Measurements from ENCODE around the gene PCGF3. TPM values are rescaled to one million over a fixed set of nuclear protein-coding genes. Genes with fewer than 3 reads are reported as not detected.
"Not testable (repeated sequence)": the region's sequence is repeated elsewhere in the genome, so short reads cannot be mapped to it uniquely, and the experiment has no call there.

Gene PCGF3
- total RNA-seq, 1 experiment from 2014 or later: 29.9 TPM

DNA sequence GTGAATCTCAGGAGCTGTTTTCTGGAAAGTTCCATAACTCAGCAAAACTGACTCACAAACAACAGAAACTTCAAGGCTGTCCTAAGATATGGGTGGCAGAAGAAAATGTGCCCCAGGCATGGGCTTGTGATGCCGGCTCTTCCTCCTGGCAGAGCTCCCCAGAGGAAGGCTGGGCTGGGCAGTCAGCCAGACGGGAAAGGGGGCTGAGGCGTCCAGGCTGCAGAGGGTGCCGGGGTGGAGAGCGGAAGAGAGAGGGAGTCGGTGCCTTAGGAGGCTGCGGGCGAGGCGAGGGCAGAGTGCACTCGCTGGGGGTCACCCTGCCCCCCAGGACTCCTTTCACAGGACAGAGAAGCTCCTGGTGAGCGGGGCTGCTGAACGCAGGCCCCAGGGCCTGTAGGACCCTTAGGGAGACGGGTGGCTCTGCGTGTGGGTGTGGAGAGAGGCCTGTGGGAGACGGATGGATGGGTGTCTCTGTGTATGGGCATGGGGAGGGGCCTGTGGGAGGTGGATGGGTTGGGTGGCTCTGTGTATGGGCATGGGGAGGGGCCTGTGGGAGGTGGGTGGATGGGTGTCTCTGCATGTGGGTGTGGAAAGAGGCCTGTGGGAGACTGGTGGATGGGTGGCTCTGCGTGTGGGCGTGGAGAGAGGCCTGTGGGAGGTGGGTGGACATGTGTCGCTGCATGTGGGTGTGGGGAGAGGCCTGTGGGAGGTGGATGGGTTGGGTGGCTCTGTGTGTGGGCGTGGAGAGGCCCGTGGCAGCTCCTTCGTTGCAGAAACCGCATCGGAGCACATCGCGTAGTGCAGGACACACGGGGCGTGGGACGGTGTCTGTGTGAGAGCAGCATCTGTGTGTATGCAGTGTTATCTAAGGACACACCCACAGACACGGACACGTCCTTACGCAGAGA is 15.9 kb downstream of the PCGF3 start:
- DNase-seq (ENCODE audit: extremely low read depth, low read depth): no peak

DNA sequence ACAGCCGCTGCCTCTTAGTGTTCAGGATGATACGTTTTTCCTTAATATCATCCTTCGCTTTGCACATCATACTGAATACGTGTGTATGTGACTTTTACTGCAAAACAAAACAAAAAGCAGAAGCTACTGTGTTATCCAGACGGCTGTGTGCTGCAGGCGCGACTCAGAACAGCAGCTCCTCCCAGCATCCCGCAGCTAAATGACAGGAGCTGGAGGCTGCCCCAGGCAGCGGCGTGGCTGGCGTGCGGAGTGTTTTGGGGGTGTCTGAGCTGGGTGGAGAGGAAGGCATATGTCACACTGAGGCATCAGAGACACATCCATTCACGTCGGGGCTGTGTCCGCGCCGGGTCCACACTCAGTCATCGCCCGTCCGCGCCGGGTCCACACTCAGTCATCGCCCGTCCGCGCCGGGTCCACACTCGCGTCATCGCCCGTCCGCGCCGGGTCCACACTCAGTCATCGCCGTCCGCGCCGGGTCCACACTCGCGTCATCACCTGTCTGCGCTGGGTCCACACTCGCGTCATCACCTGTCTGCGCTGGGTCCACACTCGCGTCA is 16.6 kb downstream of the PCGF3 start:
- DNase-seq (ENCODE audit: extremely low read depth, low read depth): no peak

DNA sequence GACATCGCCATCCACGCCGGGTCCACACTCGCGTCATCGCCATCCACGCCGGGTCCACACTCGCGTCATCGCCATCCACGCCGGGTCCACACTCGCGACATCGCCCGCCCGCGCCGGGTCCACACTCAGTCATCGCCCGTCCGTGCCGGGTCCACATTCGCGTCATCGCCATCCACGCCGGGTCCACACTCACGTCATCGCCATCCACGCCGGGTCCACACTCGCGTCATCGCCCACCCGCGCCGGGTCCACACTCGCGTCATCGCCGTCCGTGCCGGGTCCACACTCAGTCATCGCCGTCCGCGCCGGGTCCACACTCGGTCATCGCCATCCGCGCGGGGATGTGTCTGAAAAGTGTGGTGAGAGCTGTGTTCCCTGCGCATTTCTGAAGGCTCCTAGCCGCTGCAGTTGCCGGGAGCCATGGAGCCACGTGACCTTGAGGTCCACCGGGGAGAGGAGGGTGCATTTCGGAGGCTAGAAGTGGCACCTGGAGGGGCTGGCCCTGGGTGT is 17.3 kb downstream of the PCGF3 start:
- no peak for DNase-seq (ENCODE audit: extremely low read depth, low read depth)

DNA sequence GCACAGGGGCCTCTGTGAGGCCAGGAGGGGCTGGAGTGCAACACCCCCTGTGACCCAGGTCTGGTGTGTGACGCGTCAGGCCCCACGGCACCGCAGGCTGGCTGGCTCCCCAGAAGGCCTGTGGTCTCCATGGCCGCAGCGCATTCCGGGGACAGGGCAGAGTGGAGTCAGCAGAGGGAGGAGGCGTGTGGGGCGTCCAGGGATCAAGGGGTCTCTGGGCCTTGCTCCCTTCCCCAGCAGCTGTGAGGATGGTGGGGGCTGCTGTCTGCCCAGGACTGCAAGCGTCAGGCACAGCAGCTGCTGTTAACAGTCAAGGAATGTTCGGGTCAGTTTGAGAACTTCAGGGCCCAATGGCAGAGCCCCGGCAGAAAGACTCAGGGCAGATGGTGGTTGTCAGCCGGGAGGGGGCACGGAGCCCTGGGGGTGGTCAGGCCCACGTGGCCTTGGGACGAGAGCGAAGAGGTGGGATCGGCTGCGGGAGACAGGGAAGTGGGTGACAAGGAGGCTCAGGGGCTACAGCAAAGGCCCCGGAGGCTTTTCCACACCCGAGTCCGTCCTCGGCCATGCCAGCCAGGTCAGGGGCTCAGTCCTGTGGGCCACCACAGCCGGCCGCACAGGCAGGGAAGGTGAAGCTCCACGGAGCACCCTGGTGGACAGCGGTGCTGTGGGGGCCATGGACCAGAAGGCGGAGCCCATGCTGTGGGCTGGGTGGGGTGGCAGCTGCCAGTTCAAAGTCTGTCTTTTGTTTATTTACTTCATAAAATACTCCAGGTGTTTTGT is 18.3 kb downstream of the PCGF3 start:
- no peak for DNase-seq (ENCODE audit: extremely low read depth, low read depth)

DNA sequence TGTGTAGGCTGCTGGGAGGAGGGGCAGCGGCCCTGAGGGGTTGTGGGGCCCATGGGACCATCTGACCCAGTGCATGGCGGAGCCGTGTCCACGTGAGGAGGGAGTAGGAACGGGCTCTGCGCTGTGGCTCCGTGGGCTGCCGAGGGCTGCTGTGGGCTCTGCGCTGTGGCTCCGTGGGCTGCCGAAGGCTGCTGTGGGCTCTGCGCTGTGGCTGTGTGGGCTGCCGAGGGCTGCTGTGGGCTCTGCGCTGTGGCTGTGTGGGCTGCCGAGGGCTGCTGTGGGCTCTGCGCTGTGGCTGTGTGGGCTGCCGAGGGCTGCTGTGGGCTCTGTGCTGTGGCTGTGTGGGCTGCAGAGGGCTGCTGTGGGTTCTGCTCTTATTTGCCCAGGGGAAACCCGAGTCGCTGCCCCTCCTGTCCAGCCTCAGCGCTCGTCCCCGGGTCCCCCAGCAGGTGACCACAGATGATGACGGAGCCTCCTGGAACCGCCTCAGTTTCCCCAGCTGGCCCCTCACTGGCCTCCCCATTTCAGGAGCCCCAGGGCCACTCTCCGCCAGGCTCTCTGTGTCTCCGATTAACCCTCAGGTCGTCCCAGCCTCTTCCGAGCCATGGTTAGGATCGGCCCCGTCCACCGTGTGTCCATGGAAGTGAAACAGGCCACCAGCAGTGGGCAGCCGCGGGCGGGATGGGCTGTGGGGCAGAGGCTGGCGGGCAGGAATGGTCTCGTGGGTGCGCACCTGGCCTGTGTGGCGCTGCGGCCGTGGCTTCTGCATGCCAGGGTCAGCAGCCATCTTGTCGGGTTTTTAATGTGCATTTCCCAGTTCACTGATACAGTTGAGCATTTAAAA is 20.0 kb downstream of the PCGF3 start:
- DNase-seq (ENCODE audit: extremely low read depth, low read depth): no peak

GRCh38 chr4:726235-726787 is 20.7 kb downstream of the PCGF3 start:
- no peak for DNase-seq (ENCODE audit: extremely low read depth, low read depth)

GRCh38 chr4:726838-727237 is 21.2 kb downstream of the PCGF3 start:
- no peak for DNase-seq (ENCODE audit: extremely low read depth, low read depth)

DNA sequence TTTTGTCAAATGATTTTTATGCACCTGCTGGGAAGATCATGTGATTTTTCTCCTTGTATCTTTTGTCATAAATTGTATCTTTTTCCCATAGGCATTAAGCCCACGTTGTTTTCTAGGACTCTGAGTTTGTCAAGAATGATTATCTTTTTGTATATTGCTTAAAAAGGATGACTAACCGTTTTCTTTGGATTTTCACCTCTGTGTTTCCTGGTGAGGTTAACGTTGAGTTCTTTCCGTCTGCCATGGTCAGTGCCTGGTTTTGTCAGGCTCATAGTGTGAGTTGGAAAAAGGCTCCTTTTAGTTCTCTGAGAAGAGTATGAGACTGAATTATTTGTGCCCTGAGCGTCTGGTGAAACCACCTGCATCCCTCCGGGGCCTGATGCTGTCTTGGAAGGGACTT is 21.9 kb downstream of the PCGF3 start:
- DNase-seq (ENCODE audit: extremely low read depth, low read depth): no peak

- no peak for DNase-seq (ENCODE audit: extremely low read depth, low read depth)
Observed at GRCh38 chr4:729336-730315, 24.0 kb downstream of the PCGF3 start.

DNA sequence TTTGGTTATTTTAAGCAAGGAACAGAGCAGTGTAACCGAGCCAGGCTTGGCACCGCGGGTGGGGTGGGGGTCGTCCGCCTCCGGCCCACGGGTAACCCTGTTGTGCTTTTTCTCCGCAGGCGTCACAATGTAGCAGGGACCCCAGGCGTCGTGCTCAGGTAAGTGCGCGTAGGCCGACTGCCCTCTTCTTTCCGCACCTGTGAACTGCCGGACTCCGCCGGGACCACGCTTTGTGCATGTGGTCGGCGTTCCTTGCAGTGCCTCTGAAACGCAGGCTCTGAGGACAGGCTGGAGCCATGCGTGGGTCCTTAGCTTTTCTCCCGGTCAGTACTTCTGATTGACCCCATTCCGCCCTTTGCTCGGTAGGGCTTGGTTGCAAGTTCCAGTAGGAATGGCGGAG is 24.9 kb downstream of the PCGF3 start:
- no peak for DNase-seq (ENCODE audit: extremely low read depth, low read depth)

- DNase-seq (ENCODE audit: extremely low read depth, low read depth): not testable (repeated sequence)
Observed at GRCh38 chr4:730946-731904, 25.6 kb downstream of the PCGF3 start.

DNA sequence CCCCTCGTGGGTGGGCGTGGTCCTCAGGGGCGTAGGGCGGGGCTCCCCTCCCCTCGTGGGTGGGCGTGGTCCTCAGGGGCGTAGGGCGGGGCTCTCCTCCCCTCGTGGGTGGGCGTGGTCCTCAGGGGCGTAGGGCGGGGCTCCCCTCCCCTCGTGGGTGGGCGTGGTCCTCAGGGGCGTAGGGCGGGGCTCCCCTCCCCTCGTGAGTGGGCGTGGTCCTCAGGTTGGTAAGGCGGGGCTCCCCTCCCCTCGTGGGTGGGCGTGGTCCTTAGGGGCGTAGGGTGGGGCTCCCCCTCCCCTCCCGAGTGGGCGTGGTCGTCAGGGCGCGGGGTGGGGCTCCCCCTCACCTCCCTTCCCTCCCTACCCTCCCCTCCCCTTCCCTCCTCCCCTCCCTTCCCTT is 26.3 kb downstream of the PCGF3 start:
- DNase-seq (ENCODE audit: extremely low read depth, low read depth): not testable (repeated sequence)

DNA sequence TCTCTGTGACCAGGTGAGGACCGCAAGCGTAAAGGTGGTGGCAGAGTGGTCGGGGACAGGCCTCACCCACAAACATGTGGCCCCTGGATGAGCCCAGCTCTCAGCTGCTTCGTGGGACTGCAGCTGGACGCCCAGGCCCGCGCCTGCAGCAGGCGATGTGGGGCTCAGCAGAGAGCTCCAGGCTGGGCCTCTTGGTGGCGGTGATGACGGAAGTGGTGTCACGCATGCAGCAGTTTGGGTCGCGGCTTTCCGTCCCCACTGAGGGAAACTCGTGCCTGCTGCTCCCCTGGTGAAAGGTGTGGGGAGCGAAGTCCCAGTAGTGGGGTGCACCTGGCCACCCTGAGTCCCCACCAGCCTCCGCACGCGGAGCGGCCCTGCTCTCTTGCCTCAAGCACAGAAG is 26.9 kb downstream of the PCGF3 start:
- DNase-seq (ENCODE audit: extremely low read depth, low read depth): no peak

DNA sequence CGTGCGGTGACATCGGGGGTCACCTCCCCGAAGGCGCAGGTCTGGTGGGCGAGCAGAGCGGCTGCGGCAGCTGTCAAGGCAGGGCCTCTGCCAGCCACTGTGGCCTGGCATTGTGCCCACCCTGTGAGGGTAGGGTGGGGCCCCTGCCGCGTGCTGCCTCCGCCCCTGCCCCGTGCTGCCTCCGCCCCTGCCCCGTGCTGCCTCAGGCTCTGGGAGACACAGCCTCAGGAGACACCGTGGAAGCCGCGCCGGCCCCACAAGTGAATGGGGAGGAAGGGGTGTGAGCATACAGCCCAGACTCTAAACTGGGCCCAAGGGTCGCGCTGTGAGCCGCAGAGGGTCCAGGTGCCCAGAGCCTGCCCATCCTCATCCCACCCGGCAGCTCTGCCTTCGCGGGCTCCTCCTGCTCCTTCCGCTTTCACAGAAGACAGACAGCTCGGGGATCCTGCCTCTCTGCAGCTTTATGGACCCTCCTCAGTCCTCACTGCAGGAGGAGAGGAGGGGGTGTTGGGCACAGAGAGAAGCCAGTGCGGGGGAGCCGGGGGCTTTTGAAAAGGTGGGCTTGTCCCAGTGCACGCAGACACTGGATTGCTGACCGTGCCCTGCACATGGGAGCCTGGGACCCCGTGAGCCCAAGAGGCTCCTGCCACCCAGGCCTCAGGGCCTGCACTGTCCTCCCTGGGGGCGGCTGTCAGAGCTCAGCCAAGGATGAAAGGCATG is 27.4 kb downstream of the PCGF3 start:
- DNase-seq (ENCODE audit: extremely low read depth, low read depth): no peak

DNA sequence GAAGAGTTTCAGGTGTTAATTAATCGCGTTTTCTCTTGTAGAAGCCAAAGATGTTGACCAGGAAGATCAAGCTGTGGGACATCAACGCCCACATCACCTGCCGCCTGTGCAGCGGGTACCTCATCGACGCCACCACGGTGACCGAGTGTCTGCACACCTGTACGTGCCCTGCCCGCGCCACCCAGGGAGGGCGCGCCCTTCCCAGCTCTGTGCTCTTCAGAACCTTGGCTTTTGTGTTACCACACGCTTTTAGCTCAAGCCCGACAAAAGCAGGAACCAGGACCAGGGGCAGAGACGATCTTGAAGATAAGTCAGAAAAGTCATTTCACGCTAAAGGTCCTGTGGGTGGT is 28.0 kb downstream of the PCGF3 start:
- DNase-seq (ENCODE audit: extremely low read depth, low read depth): no peak

- no peak for DNase-seq (ENCODE audit: extremely low read depth, low read depth)
Observed at GRCh38 chr4:734075-734474, 28.4 kb downstream of the PCGF3 start.

DNA sequence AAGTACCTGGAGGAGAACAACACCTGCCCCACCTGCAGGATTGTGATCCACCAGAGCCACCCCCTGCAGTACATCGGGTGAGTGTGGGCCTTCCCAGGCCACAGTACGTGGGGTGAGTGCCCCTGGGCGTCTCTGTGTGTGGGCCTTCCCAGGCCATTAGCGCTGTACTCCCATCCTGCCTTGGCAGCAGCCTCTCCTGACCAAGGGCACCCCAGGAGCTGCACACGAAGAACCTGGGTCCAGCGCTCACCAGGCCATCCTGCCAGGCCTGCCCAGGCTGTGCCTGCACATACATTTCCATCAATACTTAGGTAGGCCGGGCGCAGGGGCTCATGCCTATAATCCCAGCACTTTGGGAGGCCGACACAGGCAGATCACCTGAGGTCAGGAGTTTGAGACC is 29.3 kb downstream of the PCGF3 start:
- no peak for DNase-seq (ENCODE audit: extremely low read depth, low read depth)

All from NCI-H460 (cell line).